H1 (cell line): ENCODE measurements around the gene PRKN. TPM values are rescaled to one million over a fixed set of nuclear protein-coding genes. Genes with fewer than 3 reads are reported as not detected.

ENCODE experiments used
- CTCF ChIA-PET: fragments of 300-600 bp; sonication (Branson Sonifier 250); formaldehyde crosslinking; loops from one replicate; lab custom pipeline; 2021; ENCODE audit not compliant: partially characterized antibody; lab: Charles Lee
- POLR2A ChIA-PET: fragments of 300-600 bp; sonication (Branson Sonifier 250); formaldehyde crosslinking; loops from one replicate; lab custom pipeline; 2021; ENCODE audit warnings: inconsistent platforms; ENCODE audit not compliant: partially characterized antibody; lab: Charles Lee
- DNase-seq, 2 experiments: peaks; one replicate each; pipeline versions ENCODE4 v3.0.0 to v3.0.0-alpha.2; 2010 to 2022; ENCODE audit warnings: low spot score in 2 of 2, low read depth in 1 of 2, mixed read lengths in 1 of 2
- FAIRE-seq: peaks from 2 replicates; lab custom pipeline; 2011; peaks lifted over from hg19 to GRCh38; lab: Jason Lieb, UNC
- H2AFZ ChIP-seq: 2 replicates; pipeline ENCODE4 v1.8.1; 2012; ENCODE audit warnings: low read length, inconsistent platforms
- H2AK5ac ChIP-seq: 2 replicates; pipeline ENCODE4 v1.6.1; 2013; ENCODE audit warnings: low read depth, low read length
- H2BK120ac ChIP-seq: replicated peaks from 2 replicates; pipeline ENCODE3; 2013; ENCODE audit warnings: low read depth, low read length, inconsistent platforms
- H2BK12ac ChIP-seq: 2 replicates; pipeline ENCODE4 v1.6.1; 2013; ENCODE audit warnings: low read depth, low read length
- H2BK15ac ChIP-seq: 2 replicates; pipeline ENCODE4 v1.6.1; 2013; ENCODE audit warnings: low read length
- H2BK20ac ChIP-seq: 2 replicates; pipeline ENCODE4 v1.6.1; 2013; ENCODE audit warnings: low read length
- H2BK5ac ChIP-seq: 2 replicates; pipeline ENCODE4 v1.6.1; 2013; ENCODE audit warnings: low read depth, low read length
- H3K14ac ChIP-seq: 2 replicates; pipeline ENCODE4 v1.6.1; 2013; ENCODE audit warnings: inconsistent platforms; ENCODE audit not compliant: insufficient read length
- H3K18ac ChIP-seq: 2 replicates; pipeline ENCODE4 v1.6.1; 2013; ENCODE audit warnings: low read length; ENCODE audit errors: extremely low read depth
- H3K23ac ChIP-seq: 2 replicates; pipeline ENCODE4 v1.6.1; 2013; ENCODE audit warnings: inconsistent platforms; ENCODE audit not compliant: insufficient read length
- H3K23me2 ChIP-seq: 2 replicates; pipeline ENCODE4 v1.6.1; 2013; ENCODE audit warnings: low read depth, low read length
- H3K27ac ChIP-seq: 2 replicates; pipeline ENCODE4 v1.6.1; 2011; ENCODE audit warnings: low read depth, low read length, inconsistent platforms
- H3K27me3 ChIP-seq, 4 experiments: replicated peaks in 1 of 4; 1 replicate in 1 of 4; 2 replicates in 3 of 4; pipeline versions ENCODE4 v1.6.1 to v1.8.1; 2011 to 2013; ENCODE audit warnings: low read length in 3 of 4, mild to moderate bottlenecking in 3 of 4, inconsistent platforms in 2 of 4, mixed read lengths in 2 of 4, moderate library complexity in 1 of 4; ENCODE audit not compliant: control insufficient read depth in 3 of 4, insufficient read depth in 3 of 4; ENCODE audit errors: extremely low read depth in 1 of 4
- H3K36me3 ChIP-seq, 4 experiments: 2 replicates each; pipeline versions ENCODE4 v1.6.1 to v1.8.1; 2011 to 2013; ENCODE audit warnings: mild to moderate bottlenecking in 4 of 4, low read length in 3 of 4, moderate library complexity in 2 of 4, control low read depth in 1 of 4, inconsistent platforms in 1 of 4; ENCODE audit not compliant: insufficient read depth in 4 of 4, control insufficient read depth in 2 of 4
- H3K4ac ChIP-seq: replicated peaks from 2 replicates; pipeline ENCODE3; 2013; ENCODE audit warnings: low read length, low read depth, mixed read lengths, inconsistent platforms; ENCODE audit not compliant: insufficient read length
- H3K4me1 ChIP-seq, 4 experiments: replicated peaks in 1 of 4; 1 replicate in 1 of 4; 2 replicates in 3 of 4; pipeline versions ENCODE4 v1.6.1 to v1.8.1; 2011 to 2013; ENCODE audit warnings: low read length in 3 of 4, inconsistent platforms in 2 of 4, mixed read lengths in 1 of 4; ENCODE audit not compliant: insufficient read depth in 4 of 4, control insufficient read depth in 3 of 4
- H3K4me2 ChIP-seq, 2 experiments: 2 replicates each; pipeline versions ENCODE4 v1.6.1 to v1.8.1; 2011 to 2013; ENCODE audit warnings: low read depth in 2 of 2, low read length in 2 of 2, control low read depth in 1 of 2, inconsistent platforms in 1 of 2, mild to moderate bottlenecking in 1 of 2; ENCODE audit not compliant: insufficient read depth in 1 of 2
- H3K4me3 ChIP-seq, 4 experiments: fragments of 200-600, 300-600 bp in 1 of 4; sonication (generic), shearing (Covaris generic), sonication (Bioruptor Twin) in 1 of 4; 2 replicates each; pipeline versions ENCODE4 v1.5.1 to v1.8.1; 2011 to 2016; ENCODE audit warnings: low read length in 4 of 4, low read depth in 3 of 4, control low read depth in 2 of 4, inconsistent platforms in 2 of 4, mild to moderate bottlenecking in 2 of 4, mixed read lengths in 1 of 4, moderate library complexity in 1 of 4; ENCODE audit not compliant: insufficient read depth in 2 of 4; ENCODE audit errors: extremely low read depth in 1 of 4
- H3K56ac ChIP-seq: replicated peaks from 2 replicates; pipeline ENCODE3; 2013; ENCODE audit warnings: low read depth, mild to moderate bottlenecking, mixed read lengths, low read length, inconsistent platforms; ENCODE audit not compliant: insufficient read length
- H3K79me1 ChIP-seq: 2 replicates; pipeline ENCODE4 v1.6.1; 2013; ENCODE audit warnings: low read depth, low read length, control low read depth
- H3K79me2 ChIP-seq, 2 experiments: 2 replicates each; pipeline versions ENCODE4 v1.6.1 to v1.8.1; 2012 to 2013; ENCODE audit warnings: low read length in 2 of 2, mild to moderate bottlenecking in 2 of 2, inconsistent platforms in 1 of 2; ENCODE audit not compliant: insufficient read depth in 2 of 2, control insufficient read depth in 1 of 2
- H3K9ac ChIP-seq, 4 experiments: replicated peaks in 1 of 4; 1 replicate in 1 of 4; 2 replicates in 3 of 4; pipeline versions ENCODE4 v1.6.1 to v1.8.1; 2011 to 2013; ENCODE audit warnings: low read depth in 3 of 4, low read length in 3 of 4, control low read depth in 2 of 4, mild to moderate bottlenecking in 2 of 4, moderate library complexity in 2 of 4, inconsistent platforms in 1 of 4; ENCODE audit errors: extremely low read depth in 1 of 4
- H3K9me3 ChIP-seq, 2 experiments: 2 replicates each; pipeline versions ENCODE4 v1.6.1 to v1.8.1; 2012 to 2013; ENCODE audit warnings: mild to moderate bottlenecking in 2 of 2, moderate library complexity in 2 of 2, control low read depth in 1 of 2, inconsistent platforms in 1 of 2, low read depth in 1 of 2, low read length in 1 of 2, mixed read lengths in 1 of 2; ENCODE audit not compliant: insufficient read depth in 2 of 2
- H4K20me1 ChIP-seq, 2 experiments: replicated peaks in 1 of 2; 2 replicates each; pipeline versions ENCODE3 to v1.8.1; 2011 to 2013; ENCODE audit warnings: inconsistent platforms in 2 of 2, low read length in 2 of 2, mild to moderate bottlenecking in 1 of 2; ENCODE audit not compliant: insufficient read depth in 2 of 2, control insufficient read depth in 1 of 2
- H4K5ac ChIP-seq: 2 replicates; pipeline ENCODE4 v1.6.1; 2013; ENCODE audit warnings: low read length, low read depth, mixed read lengths, inconsistent platforms; ENCODE audit not compliant: insufficient read length
- H4K8ac ChIP-seq: 2 replicates; pipeline ENCODE4 v1.8.0; 2013; ENCODE audit warnings: mild to moderate bottlenecking, moderate library complexity, low read length, inconsistent platforms; ENCODE audit not compliant: insufficient read depth; ENCODE audit errors: extremely low read depth
- H4K91ac ChIP-seq: replicated peaks from 2 replicates; pipeline ENCODE3; 2013; ENCODE audit warnings: low read length, mixed read lengths, inconsistent platforms; ENCODE audit not compliant: insufficient read length
- BCL11A ChIP-seq, 2 experiments: IDR thresholded peaks; one replicate each; pipeline ENCODE4 v1.6.1; 2011; ENCODE audit warnings: low read depth in 2 of 2, low read length in 2 of 2, mild to moderate bottlenecking in 2 of 2
- CBX8 ChIP-seq: fragments of 300-800, 300-1000 bp; sonication (generic); IDR thresholded peaks from 2 replicates; pipeline ENCODE4 v1.7.1; 2016; ENCODE audit warnings: low read depth, low read length, borderline replicate concordance
- CHD1 ChIP-seq: IDR thresholded peaks from 2 replicates; pipeline ENCODE4 v1.6.1; 2012; ENCODE audit warnings: low read depth, low read length, improper control_type of control experiment
- EP300 ChIP-seq, 2 experiments: IDR thresholded peaks; 1 replicate in 1 of 2; 2 replicates in 1 of 2; pipeline ENCODE4 v1.6.1; 2011 to 2012; ENCODE audit warnings: low read depth in 2 of 2, low read length in 2 of 2, mild to moderate bottlenecking in 2 of 2, borderline replicate concordance in 1 of 2, inconsistent platforms in 1 of 2, moderate library complexity in 1 of 2
- NANOG ChIP-seq: IDR thresholded peaks from 2 replicates; pipeline ENCODE4 v1.6.1; 2011; ENCODE audit warnings: low read length, low read depth, mild to moderate bottlenecking, inconsistent platforms; ENCODE audit not compliant: insufficient read depth, poor library complexity, severe bottlenecking
- POU5F1 ChIP-seq: IDR thresholded peaks from 2 replicates; pipeline ENCODE4 v1.6.1; 2011; ENCODE audit warnings: low read depth, mild to moderate bottlenecking, low read length, moderate library complexity
- RFX5 ChIP-seq: IDR thresholded peaks from 2 replicates; pipeline ENCODE4 v1.6.1; 2011; ENCODE audit warnings: low read depth, low read length, improper control_type of control experiment, borderline replicate concordance
- SP4 ChIP-seq: IDR thresholded peaks from 2 replicates; pipeline ENCODE4 v1.6.1; 2012; ENCODE audit warnings: low read length, inconsistent platforms
- SUZ12 ChIP-seq: fragments of 200-600 bp; sonication (generic); IDR thresholded peaks from 2 replicates; pipeline ENCODE4 v1.6.1; 2012; ENCODE audit warnings: mild to moderate bottlenecking, inconsistent platforms, low read length, moderate library complexity, mixed read lengths
- WGBS, 2 experiments: shearing (Covaris generic) in 1 of 2; methylation state at CpG; one replicate each; pipeline versions ENCODE4 v1.1.6 to v1.1.7; 2013 to 2015; ENCODE audit warnings: low lambda C conversion rate in 2 of 2, mixed read lengths in 2 of 2, inconsistent platforms in 1 of 2, low coverage in 1 of 2, missing lambda C conversion rate in 1 of 2; ENCODE audit not compliant: insufficient replicate concordance in 2 of 2, insufficient coverage in 1 of 2, insufficient read length in 1 of 2; ENCODE audit errors: extremely low coverage in 1 of 2, missing lambda C conversion rate in 1 of 2; 5-methylcytosine and 5-hydroxymethylcytosine counted together
- polyA plus RNA-seq, 7 experiments: library from polyadenylated mRNA; depleted of rRNA in 3 of 7; stranded (reverse) in 5 of 7; unstranded in 2 of 7; fragments of >200 nt in 5 of 7; fragments of 200-250 nt in 2 of 7; gene quantifications; 1 replicate in 5 of 7; 2 replicates in 1 of 7; 4 replicates in 1 of 7; pipeline versions ENCODE4 v1.2.1 to v1.2.3, GENCODE V29; 2011 to 2013; ENCODE audit warnings: missing spikeins in 2 of 7, mixed read lengths in 2 of 7
- total RNA-seq: library from RNA; stranded (reverse); fragmentation: NEBNext Ultra II Directional; extraction: Animal tissue kit (Norgen Biotek cat#: 25700); gene quantifications from 2 replicates; pipeline ENCODE4 v1.2.1, GENCODE V29; 2021
- TF ChIP-seq, protein P1 (sequence below), 3 experiments: IDR thresholded peaks; 1 replicate in 2 of 3; 2 replicates in 1 of 3; pipeline versions ENCODE4 v1.5.1 to v1.6.1; 2011; ENCODE audit warnings: low read length in 3 of 3, mild to moderate bottlenecking in 3 of 3, inconsistent platforms in 2 of 3, low read depth in 1 of 3, moderate library complexity in 1 of 3; ENCODE audit not compliant: insufficient read depth in 1 of 3; ENCODE audit errors: control extremely low read depth in 1 of 3
- TF ChIP-seq, protein P2 (sequence below): IDR thresholded peaks from 2 replicates; pipeline ENCODE4 v1.6.1; 2011; ENCODE audit warnings: low read depth, mild to moderate bottlenecking, low read length; ENCODE audit not compliant: insufficient read depth

PRKN gene
- total and polyA plus RNA-seq, 2 of the 8 experiments (the other 6 are each of a cell fraction or from before 2014, with no cell fraction given) = 0.13 to 0.29 TPM

DNA sequence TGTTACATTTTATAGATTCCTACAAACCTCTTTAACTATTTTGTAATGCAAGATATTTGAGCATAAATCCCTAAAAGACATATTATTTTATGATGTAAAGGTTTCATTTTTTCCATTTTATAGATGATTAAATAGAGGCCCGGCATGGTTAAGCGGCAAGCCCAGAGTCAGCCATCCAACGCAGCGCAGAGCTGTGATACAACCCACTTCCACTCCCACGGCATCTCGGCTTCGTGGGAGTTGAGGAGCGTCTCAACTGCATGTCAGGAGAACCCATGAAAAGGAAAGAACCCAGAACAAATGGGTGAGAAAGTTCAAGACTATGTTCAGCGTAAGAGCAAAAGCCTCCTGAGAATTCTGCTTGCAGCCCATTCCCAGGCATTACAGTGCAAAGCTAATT lies 488.2 kb downstream of the PRKN start:
- Histone ChIP-seq H2BK120ac (no peak overlapping the region), H3K4me3 (no peak overlapping the region), H3K9ac (no peak overlapping the region), H4K20me1 (no peaks in the 10 kb centered on the region), H2BK15ac (no peak overlapping the region), H3K4me1 (no peaks in the 10 kb centered on the region), H2BK5ac (no peak overlapping the region), H4K5ac (no peak overlapping the region), H3K27ac (no peak overlapping the region), H3K4ac (no peak overlapping the region), H2AFZ (no peak overlapping the region), H4K8ac (no peak overlapping the region), H3K4me2 (no peak overlapping the region), H3K27me3 (no peaks in the 10 kb centered on the region), H3K56ac (no peak overlapping the region), H4K91ac (no peak overlapping the region), H2AK5ac (no peak overlapping the region), H3K23ac (no peak overlapping the region), H3K23me2 (no peaks in the 10 kb centered on the region), H3K18ac (no peak overlapping the region), H2BK20ac (no peak overlapping the region), H3K36me3 (no peaks in the 10 kb centered on the region), H3K9me3 (no peaks in the 10 kb centered on the region), H3K14ac (no peak overlapping the region), H3K79me2 (no peaks in the 10 kb centered on the region), H2BK12ac (no peak overlapping the region), H3K79me1 (no peaks in the 10 kb centered on the region)
- ChIA-PET POLR2A (no interaction called here), CTCF (interaction anchor here (1.9 kb wide), 1 partner anchor 11 kb away, joined by 6 read pairs; no protein-coding TSS in a partner anchor)
- 96% methylated on average over 9 of the region's 9 CpGs; no CpG with 5 or more reads in 1 of the 2 experiments for WGBS, 2 experiments
- no peak for FAIRE-seq
- DNase-seq = no peak
- no peak for TF ChIP-seq NANOG
- no peak for TF ChIP-seq SP4
- TF ChIP-seq CHD1 = no peak
- no peak for TF ChIP-seq BCL11A (IDR thresholded peaks at IDR 0.05; ENCODE audit: low read depth in 2 of 2, low read length in 2 of 2)
- TF ChIP-seq, protein P1, sequence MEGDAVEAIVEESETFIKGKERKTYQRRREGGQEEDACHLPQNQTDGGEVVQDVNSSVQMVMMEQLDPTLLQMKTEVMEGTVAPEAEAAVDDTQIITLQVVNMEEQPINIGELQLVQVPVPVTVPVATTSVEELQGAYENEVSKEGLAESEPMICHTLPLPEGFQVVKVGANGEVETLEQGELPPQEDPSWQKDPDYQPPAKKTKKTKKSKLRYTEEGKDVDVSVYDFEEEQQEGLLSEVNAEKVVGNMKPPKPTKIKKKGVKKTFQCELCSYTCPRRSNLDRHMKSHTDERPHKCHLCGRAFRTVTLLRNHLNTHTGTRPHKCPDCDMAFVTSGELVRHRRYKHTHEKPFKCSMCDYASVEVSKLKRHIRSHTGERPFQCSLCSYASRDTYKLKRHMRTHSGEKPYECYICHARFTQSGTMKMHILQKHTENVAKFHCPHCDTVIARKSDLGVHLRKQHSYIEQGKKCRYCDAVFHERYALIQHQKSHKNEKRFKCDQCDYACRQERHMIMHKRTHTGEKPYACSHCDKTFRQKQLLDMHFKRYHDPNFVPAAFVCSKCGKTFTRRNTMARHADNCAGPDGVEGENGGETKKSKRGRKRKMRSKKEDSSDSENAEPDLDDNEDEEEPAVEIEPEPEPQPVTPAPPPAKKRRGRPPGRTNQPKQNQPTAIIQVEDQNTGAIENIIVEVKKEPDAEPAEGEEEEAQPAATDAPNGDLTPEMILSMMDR (IDR thresholded peaks at IDR 0.05; ENCODE audit: control extremely low read depth in 1 of 3, insufficient read depth in 1 of 3, low read depth in 1 of 3, low read length in 3 of 3) = no peak
- TF ChIP-seq POU5F1 = no peak
- TF ChIP-seq RFX5 = no peak
- TF ChIP-seq EP300 (IDR thresholded peaks at IDR 0.05; ENCODE audit: borderline replicate concordance in 1 of 2, low read depth in 2 of 2, low read length in 2 of 2) = no peak
- no peak for TF ChIP-seq CBX8
- TF ChIP-seq, protein P2, sequence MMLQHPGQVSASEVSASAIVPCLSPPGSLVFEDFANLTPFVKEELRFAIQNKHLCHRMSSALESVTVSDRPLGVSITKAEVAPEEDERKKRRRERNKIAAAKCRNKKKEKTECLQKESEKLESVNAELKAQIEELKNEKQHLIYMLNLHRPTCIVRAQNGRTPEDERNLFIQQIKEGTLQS = no peak
- no peak for TF ChIP-seq SUZ12
